HFFc6 (cell line): Measurements from ENCODE around the gene RPS6KA2. TPM values are rescaled to one million over a fixed set of nuclear protein-coding genes. Genes with fewer than 3 reads are reported as not detected.
"Not testable (repeated sequence)": the region's sequence is repeated elsewhere in the genome, so short reads cannot be mapped to it uniquely, and the experiment has no call there.

Source experiments
- DNase-seq: peaks from one replicate; pipeline ENCODE4 v3.0.0-alpha.2; 2018
- H3K27ac Mint-ChIP-seq: 2 replicates; pipeline ENCODE4 v1.8.0; 2020; ENCODE audit warnings: mild to moderate bottlenecking, mixed read lengths
- H3K27me3 Mint-ChIP-seq: 2 replicates; pipeline ENCODE4 v1.8.0; 2021; ENCODE audit warnings: mild to moderate bottlenecking, moderate library complexity, mixed read lengths; ENCODE audit not compliant: insufficient read depth
- H3K36me3 Mint-ChIP-seq: 2 replicates; pipeline ENCODE4 v1.8.0; 2021; ENCODE audit warnings: low read depth, mixed read lengths
- H3K4me1 Mint-ChIP-seq: 2 replicates; pipeline ENCODE4 v1.8.0; 2020; ENCODE audit warnings: low read depth, mixed read lengths
- H3K4me3 Mint-ChIP-seq: 2 replicates; pipeline ENCODE4 v1.8.0; 2020; ENCODE audit warnings: mild to moderate bottlenecking, moderate library complexity, mixed read lengths
- H3K9me3 Mint-ChIP-seq: 2 replicates; pipeline ENCODE4 v1.8.0; 2020; ENCODE audit warnings: mild to moderate bottlenecking, mixed read lengths
- CTCF ChIP-seq: fragments of 200-600 bp; sonication (generic); IDR thresholded peaks from 2 replicates; pipeline ENCODE4 v1.5.0; 2021; ENCODE audit warnings: antibody characterized with exemption, mild to moderate bottlenecking
- total RNA-seq, 6 experiments: library from RNA; stranded (reverse); fragmentation: NEBNext Ultra II Directional; extraction: Animal tissue kit (Norgen Biotek cat#: 25700); gene quantifications; 2 replicates in 1 of 6; 3 replicates in 5 of 6; pipeline ENCODE4 v1.2.3, GENCODE V29; 2021

The RPS6KA2 gene
- total RNA-seq, 6 experiments from 2014 or later = 10.1 to 13.9 (median 11.9) TPM

GRCh38 chr6:166539543-166539942 is 87.5 kb downstream of the RPS6KA2 start:
- Mint-ChIP-seq H3K36me3 (no peaks in the 10 kb centered on the region), H3K27me3 (peaks cover 2% of the 10 kb centered on the region; the same call in 1 of the 2 replicates), H3K4me3 (no peak overlapping the region), H3K9me3 (no peaks in the 10 kb centered on the region), H3K4me1 (peaks cover 4% of the 10 kb centered on the region; the same call in 1 of the 2 replicates), H3K27ac (no peak overlapping the region)
- no peak for TF ChIP-seq CTCF
- DNase-seq = no peak

GRCh38 chr6:166539011-166539385 is 88.1 kb downstream of the RPS6KA2 start:
- H3K27me3 Mint-ChIP-seq, H3K4me1 Mint-ChIP-seq, H3K27ac Mint-ChIP-seq, H3K9me3 Mint-ChIP-seq, DNase-seq, H3K36me3 Mint-ChIP-seq, H3K4me3 Mint-ChIP-seq: not testable (repeated sequence)

GRCh38 chr6:166538297-166539010 is 88.6 kb downstream of the RPS6KA2 start:
- DNase-seq = no peak
- TF ChIP-seq CTCF = no peak
- H3K27ac Mint-ChIP-seq = no peak overlapping the region
- H3K9me3 Mint-ChIP-seq = no peaks in the 10 kb centered on the region
- H3K36me3 Mint-ChIP-seq = no peaks in the 10 kb centered on the region
- H3K4me1 Mint-ChIP-seq = peaks cover 4% of the 10 kb centered on the region; the same call in 1 of the 2 replicates
- no peak overlapping the region for H3K4me3 Mint-ChIP-seq
- H3K27me3 Mint-ChIP-seq = peaks cover 2% of the 10 kb centered on the region; the same call in 1 of the 2 replicates

- Mint-ChIP-seq H3K27ac (no peak overlapping the region), H3K9me3 (no peaks in the 10 kb centered on the region), H3K36me3 (peaks cover 3% of the 10 kb centered on the region; the same call in 1 of the 2 replicates)
Observed at GRCh38 chr6:166534658-166535406, 92.2 kb downstream of the RPS6KA2 start.

GRCh38 chr6:166533205-166533824 is 93.7 kb downstream of the RPS6KA2 start:
- no peak for DNase-seq
- H3K27ac Mint-ChIP-seq = no peak overlapping the region
- TF ChIP-seq CTCF = no peak
- H3K36me3 Mint-ChIP-seq = peaks cover 9% of the 10 kb centered on the region; the same call in 1 of the 2 replicates
- no peak overlapping the region for H3K4me3 Mint-ChIP-seq
- H3K27me3 Mint-ChIP-seq = no peaks in the 10 kb centered on the region; the same call in 1 of the 2 replicates
- H3K9me3 Mint-ChIP-seq = no peaks in the 10 kb centered on the region
- no peaks in the 10 kb centered on the region for H3K4me1 Mint-ChIP-seq

More at GRCh38 chr6:166534658-166535406, 92.2 kb downstream of the RPS6KA2 start:
- Mint-ChIP-seq H3K27me3 (no peaks in the 10 kb centered on the region; the same call in 1 of the 2 replicates), H3K4me3 (no peak overlapping the region), H3K4me1 (no peaks in the 10 kb centered on the region)
- no peak for TF ChIP-seq CTCF
- no peak for DNase-seq
